ENCODE data around the gene NRG3. TPM values are rescaled to one million over a fixed set of nuclear protein-coding genes. Genes with fewer than 3 reads are reported as not detected.

The NRG3 gene
- total RNA-seq, 1 donor from 2014 or later = 6.1 TPM

- no peaks in the 10 kb centered on the region for H3K9me3 Mint-ChIP-seq
- no peaks in the 10 kb centered on the region for H3K27me3 Mint-ChIP-seq
- no peak overlapping the region for H3K27ac Mint-ChIP-seq
Measured at GRCh38 chr10:82722273-82722672, 847.3 kb downstream of the NRG3 start.

GRCh38 chr10:82736305-82736704 is 861.3 kb downstream of the NRG3 start:
- Mint-ChIP-seq H3K27me3 (no peaks in the 10 kb centered on the region), H3K36me3 (no peaks in the 10 kb centered on the region), H3K9me3 (no peaks in the 10 kb centered on the region), H3K27ac (no peak overlapping the region), H3K4me3 (no peak overlapping the region), H3K4me1 (ENCODE audit: unreplicated experiment) (peaks cover 7% of the 10 kb centered on the region)
- no peak for TF ChIP-seq CTCF (conservative IDR thresholded peaks at IDR 0.05)
- no peak for DNase-seq (ENCODE audit: extremely low spot score, unreplicated experiment)

More at GRCh38 chr10:82722273-82722672, 847.3 kb downstream of the NRG3 start:
- no peak overlapping the region for H3K4me3 Mint-ChIP-seq
- H3K36me3 Mint-ChIP-seq = peaks cover 10% of the 10 kb centered on the region
- no peak for DNase-seq (ENCODE audit: extremely low spot score, unreplicated experiment)
- TF ChIP-seq CTCF (conservative IDR thresholded peaks at IDR 0.05) = no peak
- peaks cover 11% of the 10 kb centered on the region for H3K4me1 Mint-ChIP-seq (ENCODE audit: unreplicated experiment)

- Mint-ChIP-seq H3K4me3 (no peak overlapping the region), H3K27ac (no peak overlapping the region)
Measured at GRCh38 chr10:82737549-82737948, 862.6 kb downstream of the NRG3 start.

GRCh38 chr10:82738592-82738991 is 863.6 kb downstream of the NRG3 start:
- no peak for DNase-seq (ENCODE audit: extremely low spot score, unreplicated experiment)
- no peak for TF ChIP-seq CTCF (conservative IDR thresholded peaks at IDR 0.05)
- no peaks in the 10 kb centered on the region for H3K27me3 Mint-ChIP-seq
- no peaks in the 10 kb centered on the region for H3K9me3 Mint-ChIP-seq
- H3K36me3 Mint-ChIP-seq = no peaks in the 10 kb centered on the region
- no peak overlapping the region for H3K27ac Mint-ChIP-seq
- H3K4me1 Mint-ChIP-seq (ENCODE audit: unreplicated experiment) = peaks cover 15% of the 10 kb centered on the region
- H3K4me3 Mint-ChIP-seq = no peak overlapping the region

More at GRCh38 chr10:82737549-82737948, 862.6 kb downstream of the NRG3 start:
- TF ChIP-seq CTCF (conservative IDR thresholded peaks at IDR 0.05) = no peak
- DNase-seq (ENCODE audit: extremely low spot score, unreplicated experiment) = no peak
- Mint-ChIP-seq H3K4me1 (ENCODE audit: unreplicated experiment) (peaks cover 15% of the 10 kb centered on the region), H3K9me3 (no peaks in the 10 kb centered on the region), H3K27me3 (no peaks in the 10 kb centered on the region), H3K36me3 (no peaks in the 10 kb centered on the region)

- H3K4me3 Mint-ChIP-seq = no peak overlapping the region
- H3K36me3 Mint-ChIP-seq = no peaks in the 10 kb centered on the region
- H3K4me1 Mint-ChIP-seq (ENCODE audit: unreplicated experiment) = peaks cover 11% of the 10 kb centered on the region
- no peak overlapping the region for H3K27ac Mint-ChIP-seq
- H3K27me3 Mint-ChIP-seq = no peaks in the 10 kb centered on the region
- TF ChIP-seq CTCF (conservative IDR thresholded peaks at IDR 0.05) = no peak
- no peaks in the 10 kb centered on the region for H3K9me3 Mint-ChIP-seq
- no peak for DNase-seq (ENCODE audit: extremely low spot score, unreplicated experiment)
Measured at GRCh38 chr10:82742478-82742877, 867.5 kb downstream of the NRG3 start.

- Mint-ChIP-seq H3K27me3 (no peaks in the 10 kb centered on the region), H3K4me3 (no peak overlapping the region), H3K9me3 (no peaks in the 10 kb centered on the region), H3K27ac (no peak overlapping the region), H3K36me3 (no peaks in the 10 kb centered on the region), H3K4me1 (ENCODE audit: unreplicated experiment) (peaks cover 8% of the 10 kb centered on the region)
- TF ChIP-seq CTCF (conservative IDR thresholded peaks at IDR 0.05) = no peak
- no peak for DNase-seq (ENCODE audit: extremely low spot score, unreplicated experiment)
Measured at GRCh38 chr10:82742898-82743297, 867.9 kb downstream of the NRG3 start.

All from type B pancreatic cell (in vitro differentiated cells).